Caco-2 (cell line): ENCODE results near the gene MRPL19. TPM values are rescaled to one million over a fixed set of nuclear protein-coding genes. Genes with fewer than 3 reads are reported as not detected.

Experiments
- BruUV-seq: library from RNA; stranded (reverse); fragments of 400-500 nt; replicated peaks from 2 replicates; lab custom pipeline; 2021; lab: Mats Ljungman, UMichigan
- CTCF ChIA-PET: fragments of 300-600 bp; sonication (Branson Sonifier 250); formaldehyde crosslinking; loops from one replicate; lab custom pipeline; 2022; ENCODE audit warnings: antibody characterized with exemption; lab: Charles Lee
- POLR2A ChIA-PET: fragments of 300-600 bp; sonication (Branson Sonifier 250); formaldehyde crosslinking; loops from one replicate; lab custom pipeline; 2022; ENCODE audit warnings: antibody characterized with exemption; lab: Charles Lee
- DNase-seq, 2 experiments: peaks; one replicate each; pipeline versions ENCODE4 v3.0.0 to v3.0.0-alpha.2; 2020 to 2022
- H3K27me3 ChIP-seq: replicated peaks from 2 replicates; pipeline ENCODE4 v1.6.0; 2011; ENCODE audit warnings: low read length; ENCODE audit not compliant: control insufficient read depth, insufficient read depth
- H3K36me3 ChIP-seq: 2 replicates; pipeline ENCODE4 v1.5.1; 2011; ENCODE audit warnings: low read length; ENCODE audit not compliant: control insufficient read depth, insufficient read depth
- H3K4me1 ChIP-seq: fragments of 250-450 bp; sonication (Bioruptor Pico); 2 replicates; pipeline ENCODE4 v1.5.1; 2020; ENCODE audit warnings: mild to moderate bottlenecking
- H3K4me3 ChIP-seq: 2 replicates; pipeline ENCODE4 v1.5.1; 2011; ENCODE audit warnings: low read depth, mild to moderate bottlenecking, control low read depth, low read length
- H3K9me3 ChIP-seq: fragments of 250-450 bp; sonication (Bioruptor Pico); 2 replicates; pipeline ENCODE4 v1.5.1; 2020; ENCODE audit warnings: mild to moderate bottlenecking, moderate library complexity
- H3K27ac Mint-ChIP-seq: one replicate; pipeline ENCODE4 v1.8.0; 2022; ENCODE audit warnings: mixed read lengths; ENCODE audit not compliant: unreplicated experiment
- H3K27me3 Mint-ChIP-seq: one replicate; pipeline ENCODE4 v1.8.0; 2022; ENCODE audit warnings: mixed read lengths; ENCODE audit not compliant: insufficient read depth, unreplicated experiment
- H3K36me3 Mint-ChIP-seq: one replicate; pipeline ENCODE4 v1.8.0; 2022; ENCODE audit warnings: mild to moderate bottlenecking, mixed read lengths; ENCODE audit not compliant: insufficient read depth, unreplicated experiment
- H3K4me1 Mint-ChIP-seq: one replicate; pipeline ENCODE4 v1.8.0; 2022; ENCODE audit warnings: low read depth, mixed read lengths; ENCODE audit not compliant: unreplicated experiment
- H3K4me3 Mint-ChIP-seq: one replicate; pipeline ENCODE4 v1.8.0; 2022; ENCODE audit warnings: mild to moderate bottlenecking, moderate library complexity, mixed read lengths; ENCODE audit not compliant: unreplicated experiment
- H3K9me3 Mint-ChIP-seq: one replicate; pipeline ENCODE4 v1.8.0; 2022; ENCODE audit warnings: mixed read lengths; ENCODE audit not compliant: unreplicated experiment
- CTCF ChIP-seq, 2 experiments: fragments of 200-600 bp in 1 of 2; IDR thresholded peaks; 1 replicate in 1 of 2; 2 replicates in 1 of 2; pipeline versions ENCODE4 v1.5.1 to v1.8.0; 2011 to 2022; ENCODE audit warnings: antibody characterized with exemption in 1 of 2, control low read depth in 1 of 2, inconsistent platforms in 1 of 2, low read depth in 1 of 2, low read length in 1 of 2, mild to moderate bottlenecking in 1 of 2, moderate library complexity in 1 of 2; ENCODE audit not compliant: insufficient read depth in 1 of 2, severe bottlenecking in 1 of 2, unreplicated experiment in 1 of 2
- intact Hi-C: fragments of 100-400 bp; cut with micrococcal nuclease; formaldehyde crosslinking; loops from one replicate; pipeline ENCODE4 v1.10.0; 2022; ENCODE audit not compliant: unreplicated experiment
- total RNA-seq: library from RNA; stranded (reverse); gene quantifications from 2 replicates; pipeline ENCODE4 v1.2.3, GENCODE V29; 2022

The MRPL19 gene
- total RNA-seq, 1 experiment from 2014 or later: 57.8 TPM

DNA sequence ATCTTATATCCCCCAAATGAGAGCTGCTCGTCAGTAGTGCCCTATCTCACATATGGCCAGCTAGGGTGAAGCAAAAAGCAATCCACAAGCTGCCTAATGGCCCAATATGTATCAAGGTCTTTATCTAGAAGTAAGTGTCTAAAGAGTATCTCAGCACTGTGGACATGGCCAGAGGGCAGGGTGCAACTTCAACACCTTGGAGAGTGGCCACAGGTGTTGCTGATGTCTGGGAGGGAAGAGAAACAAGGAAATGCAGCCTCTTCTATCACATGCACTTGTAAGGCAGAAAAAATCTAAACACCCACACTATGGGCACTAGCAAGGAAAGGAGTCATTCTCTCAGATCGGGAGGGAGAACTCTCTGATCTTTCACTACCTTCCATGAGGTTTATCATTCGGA, 23.7 kb upstream of the MRPL19 start:
- H3K27ac Mint-ChIP-seq: no peak overlapping the region

DNA sequence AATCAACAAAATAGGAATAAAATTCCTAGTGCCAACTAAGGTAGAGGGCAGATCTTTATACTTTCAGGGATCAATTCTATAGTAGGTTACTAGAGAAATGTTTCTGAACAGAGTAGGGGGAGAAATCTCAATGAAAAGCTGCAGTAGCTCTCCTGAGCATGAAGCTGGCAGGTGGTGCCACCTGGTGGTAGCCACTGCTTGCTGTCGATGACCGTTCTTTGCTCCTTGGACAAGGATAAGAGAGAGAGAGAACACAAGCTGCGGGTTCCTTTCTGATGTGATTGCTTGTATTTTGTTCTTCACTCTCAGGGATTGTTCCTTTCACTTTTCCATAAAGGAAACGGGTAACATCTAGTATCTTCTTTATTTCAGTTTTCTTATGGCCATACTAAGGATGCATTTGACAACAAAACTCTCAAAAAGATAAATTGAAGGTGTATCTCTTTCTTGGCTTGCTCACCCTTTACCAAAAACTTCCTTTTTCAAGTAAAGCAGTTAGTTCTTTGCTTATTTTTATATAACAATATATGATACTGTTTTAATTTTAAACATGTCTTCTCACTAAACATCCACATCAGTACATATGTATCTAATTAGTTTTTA, 18.6 kb upstream of the MRPL19 start:
- POLR2A ChIA-PET: no interaction called here

More for the DNA sequence above, 23.7 kb upstream of the MRPL19 start:
- no peak for TF ChIP-seq CTCF (IDR thresholded peaks at IDR 0.05; ENCODE audit: insufficient read depth in 1 of 2, low read depth in 1 of 2, low read length in 1 of 2, severe bottlenecking in 1 of 2, unreplicated experiment in 1 of 2)
- ChIA-PET POLR2A (no interaction called here), CTCF (no interaction called here)
- Histone ChIP-seq H3K4me3 (no peak overlapping the region), H3K27me3 (no peaks in the 10 kb centered on the region), H3K36me3 (no peaks in the 10 kb centered on the region), H3K4me1 (no peaks in the 10 kb centered on the region), H3K9me3 (no peaks in the 10 kb centered on the region)
- intact Hi-C loops: no loop called here
- H3K9me3 Mint-ChIP-seq: no peaks in the 10 kb centered on the region
- H3K36me3 Mint-ChIP-seq: no peaks in the 10 kb centered on the region
- BruUV-seq: no TSS peak
- no peak for DNase-seq
- peaks cover 24% of the 10 kb centered on the region for H3K27me3 Mint-ChIP-seq
- H3K4me1 Mint-ChIP-seq: no peaks in the 10 kb centered on the region
- no peak overlapping the region for H3K4me3 Mint-ChIP-seq

DNA sequence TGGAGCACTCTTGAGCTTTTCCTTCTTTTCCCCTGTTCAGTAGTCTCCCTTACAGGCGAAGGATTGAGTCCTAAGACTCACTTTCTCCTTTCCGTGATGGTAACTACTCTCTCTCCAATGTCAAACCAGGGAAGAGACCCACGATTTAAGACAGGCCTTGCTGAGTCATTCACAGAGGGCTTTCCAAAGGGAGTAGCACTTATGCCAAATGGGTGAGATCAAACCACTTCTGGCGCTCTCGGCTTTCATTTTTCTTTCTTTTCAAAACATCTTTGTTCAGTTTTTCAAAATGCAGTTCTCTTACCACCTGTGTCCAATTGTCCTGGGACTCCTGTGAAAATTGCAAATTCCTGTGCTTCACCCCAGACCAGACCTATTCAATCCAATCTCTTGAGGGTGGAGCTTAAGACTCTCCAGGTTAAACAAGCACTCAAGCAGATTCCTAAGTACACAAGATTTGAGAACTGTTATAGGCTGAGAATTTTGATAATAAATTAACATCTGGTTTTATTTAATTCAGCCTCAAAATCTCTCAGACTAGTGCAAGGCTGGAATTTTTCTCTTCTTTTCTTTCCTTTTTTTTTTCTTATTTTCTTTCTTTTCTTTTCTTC, 14.4 kb upstream of the MRPL19 start:
- DNase-seq: no peak
- ChIA-PET POLR2A (no interaction called here), CTCF (no interaction called here)
- Mint-ChIP-seq H3K27ac (peak overlapping the region; percentile 29), H3K4me3 (no peak overlapping the region), H3K4me1 (peaks cover 9% of the 10 kb centered on the region), H3K27me3 (peaks cover 5% of the 10 kb centered on the region), H3K36me3 (no peaks in the 10 kb centered on the region), H3K9me3 (no peaks in the 10 kb centered on the region)
- no peaks in the 10 kb centered on the region for H3K36me3 ChIP-seq
- H3K4me3 ChIP-seq: no peak overlapping the region
- intact Hi-C loops: no loop called here
- H3K9me3 ChIP-seq: peaks cover 5% of the 10 kb centered on the region; the same call in 1 of the 2 replicates
- no peaks in the 10 kb centered on the region for H3K4me1 ChIP-seq
- TF ChIP-seq CTCF (IDR thresholded peaks at IDR 0.05; ENCODE audit: insufficient read depth in 1 of 2, low read depth in 1 of 2, low read length in 1 of 2, severe bottlenecking in 1 of 2, unreplicated experiment in 1 of 2): no peak
- no peaks in the 10 kb centered on the region; the same call in 1 of the 2 replicates for H3K27me3 ChIP-seq
- BruUV-seq: no TSS peak

More for the DNA sequence above, 18.6 kb upstream of the MRPL19 start:
- Histone ChIP-seq H3K36me3 (no peaks in the 10 kb centered on the region), H3K4me3 (no peak overlapping the region), H3K9me3 (no peaks in the 10 kb centered on the region), H3K27me3 (no peaks in the 10 kb centered on the region), H3K4me1 (no peaks in the 10 kb centered on the region)
- peak; percentile 91 to 97 for TF ChIP-seq CTCF (IDR thresholded peaks at IDR 0.05; ENCODE audit: insufficient read depth in 1 of 2, low read depth in 1 of 2, low read length in 1 of 2, severe bottlenecking in 1 of 2, unreplicated experiment in 1 of 2)
- no TSS peak for BruUV-seq
- Mint-ChIP-seq H3K9me3 (no peaks in the 10 kb centered on the region), H3K4me1 (peaks cover 9% of the 10 kb centered on the region), H3K27me3 (peaks cover 10% of the 10 kb centered on the region), H3K4me3 (no peak overlapping the region), H3K27ac (no peak overlapping the region), H3K36me3 (no peaks in the 10 kb centered on the region)
- CTCF ChIA-PET: interaction anchor here (0.5 to 1.5 kb wide), 13 partner anchors 9 to 429 kb away, joined by 3 to 16 read pairs (median 5); partner anchors contain the start of genes GCFC2, MRPL19 and TACR1
- peak; percentile 77 to 86 for DNase-seq
- intact Hi-C loops: loop anchor here (1.0 to 2.0 kb wide), 2 partner anchors 164 to 563 kb away; no protein-coding TSS in a partner anchor
